HCT116 (cell line): Measurements from ENCODE around the gene DAPK2. TPM values are rescaled to one million over a fixed set of nuclear protein-coding genes. Genes with fewer than 3 reads are reported as not detected.

Experiments used
- ATAC-seq: fragments of 200-7000 bp; cut with Tn5 transposase; 2 replicates; pipeline ENCODE4 v1.9.1; 2020; ENCODE audit warnings: mild to moderate bottlenecking, moderate library complexity
- BruUV-seq: library from RNA; stranded (reverse); fragments of 400-500 nt; replicated peaks from 2 replicates; lab custom pipeline; 2021; lab: Mats Ljungman, UMichigan
- CTCF ChIA-PET: fragments of 300-600 bp; sonication (Branson Sonifier 250); formaldehyde crosslinking; loops from one replicate; lab custom pipeline; 2021; ENCODE audit warnings: antibody characterized with exemption; lab: Charles Lee
- POLR2A ChIA-PET: fragments of 300-600, 350-600 bp; sonication (Branson Sonifier 250); formaldehyde crosslinking; loops from one replicate; lab custom pipeline; 2021; ENCODE audit warnings: antibody characterized with exemption; lab: Charles Lee
- RAD21 ChIA-PET, 2 experiments: fragments of 300-600 bp; sonication (Branson Sonifier 250); formaldehyde crosslinking; loops; one replicate each; lab custom pipeline; 2023; ENCODE audit warnings: low total read pairs in 2 of 2; ENCODE audit not compliant: uncharacterized antibody in 2 of 2, unreplicated experiment in 2 of 2, low non-redundant PET in 1 of 2; lab: Charles Lee
- DNase-seq: peaks from one replicate; pipeline ENCODE4 v3.0.0-alpha.2; 2010; ENCODE audit warnings: low read depth, low spot score
- H2AFZ ChIP-seq: fragments of 200-600 bp; shearing (Covaris generic), sonication (generic); 2 replicates; pipeline ENCODE4 v1.6.1; 2017; ENCODE audit warnings: low read depth, mixed run types, mixed read lengths, antibody characterized with exemption, low read length; ENCODE audit not compliant: poor library complexity, severe bottlenecking
- H3K27ac ChIP-seq: 2 replicates; pipeline ENCODE4 v1.5.1; 2012; ENCODE audit warnings: low read depth, low read length
- H3K27me3 ChIP-seq: fragments of 200-600 bp; sonication (generic); 2 replicates; pipeline ENCODE4 v1.6.1; 2016; ENCODE audit warnings: mixed run types, low read length, mixed read lengths; ENCODE audit not compliant: insufficient read depth
- H3K36me3 ChIP-seq, 2 experiments: fragments of 200-500 bp in 1 of 2; fragments of 200-600 bp in 1 of 2; sonication (Bioruptor generic) in 1 of 2; sonication (generic) in 1 of 2; 2 replicates each; pipeline versions ENCODE4 v1.5.1 to v1.6.1; 2014 to 2016; ENCODE audit warnings: low read length in 2 of 2, inconsistent platforms in 1 of 2, mixed read lengths in 1 of 2, mixed run types in 1 of 2; ENCODE audit not compliant: insufficient read depth in 2 of 2, control insufficient read depth in 1 of 2
- H3K4me1 ChIP-seq, 2 experiments: fragments of 200-600 bp in 1 of 2; sonication (generic) in 1 of 2; 2 replicates each; pipeline versions ENCODE4 v1.5.1 to v1.6.1; 2012 to 2017; ENCODE audit warnings: low read length in 2 of 2, inconsistent platforms in 1 of 2, mild to moderate bottlenecking in 1 of 2, mixed read lengths in 1 of 2, mixed run types in 1 of 2, moderate library complexity in 1 of 2; ENCODE audit not compliant: insufficient read depth in 2 of 2, control insufficient read depth in 1 of 2
- H3K4me2 ChIP-seq: fragments of 200-600 bp; sonication (generic); 2 replicates; pipeline ENCODE4 v1.6.1; 2017; ENCODE audit warnings: mixed run types, low read length, mixed read lengths
- H3K4me3 ChIP-seq, 2 experiments: fragments of 200-600 bp in 1 of 2; sonication (generic) in 1 of 2; replicated peaks in 1 of 2; 2 replicates each; pipeline ENCODE4 v1.5.1; 2011 to 2016; ENCODE audit warnings: low read length in 2 of 2, control low read depth in 1 of 2, low read depth in 1 of 2, mild to moderate bottlenecking in 1 of 2, mixed read lengths in 1 of 2, mixed run types in 1 of 2
- H3K79me2 ChIP-seq: fragments of 200-600 bp; sonication (generic); 2 replicates; pipeline ENCODE4 v1.6.1; 2017; ENCODE audit warnings: mild to moderate bottlenecking, mixed run types, low read length, moderate library complexity, mixed read lengths; ENCODE audit not compliant: insufficient read depth
- H3K9ac ChIP-seq: fragments of 200-600 bp; sonication (generic); 2 replicates; pipeline ENCODE4 v1.6.1; 2016; ENCODE audit warnings: low read length, mixed read lengths
- H3K9me2 ChIP-seq: fragments of 200-600 bp; sonication (generic), shearing (Covaris generic); 2 replicates; pipeline ENCODE4 v1.6.1; 2017; ENCODE audit warnings: mixed run types, mild to moderate bottlenecking, moderate library complexity; ENCODE audit not compliant: insufficient read depth
- H3K9me3 ChIP-seq, 2 experiments: fragments of 200-500 bp in 1 of 2; fragments of 200-600 bp in 1 of 2; sonication (Bioruptor generic) in 1 of 2; sonication (generic) in 1 of 2; 2 replicates each; pipeline ENCODE4 v1.6.1; 2014 to 2017; ENCODE audit warnings: low read length in 2 of 2, mixed read lengths in 2 of 2, inconsistent platforms in 1 of 2, low read depth in 1 of 2, mild to moderate bottlenecking in 1 of 2, mixed run types in 1 of 2, moderate library complexity in 1 of 2; ENCODE audit not compliant: control insufficient read depth in 1 of 2, insufficient read depth in 1 of 2
- H4K20me1 ChIP-seq: fragments of 200-600 bp; sonication (generic), shearing (Covaris generic); 2 replicates; pipeline ENCODE4 v1.6.1; 2017; ENCODE audit warnings: mixed run types, mild to moderate bottlenecking, moderate library complexity; ENCODE audit not compliant: insufficient read depth
- CBX3 ChIP-seq: IDR thresholded peaks from 2 replicates; pipeline ENCODE4 v1.6.1; 2012; ENCODE audit warnings: low read depth
- CTCF ChIP-seq, 3 experiments: fragments of 200-600 bp in 1 of 3; sonication (generic) in 1 of 3; IDR thresholded peaks in 2 of 3; conservative IDR thresholded peaks in 1 of 3; 2 replicates each; pipeline ENCODE4 v1.5.1; 2012 to 2017; ENCODE audit warnings: low read depth in 2 of 3, low read length in 2 of 3, antibody characterized with exemption in 1 of 3, borderline replicate concordance in 1 of 3, control low read depth in 1 of 3, mild to moderate bottlenecking in 1 of 3, mixed read lengths in 1 of 3, mixed run types in 1 of 3, moderate library complexity in 1 of 3; ENCODE audit not compliant: insufficient read depth in 1 of 3
- EGR1 ChIP-seq: IDR thresholded peaks from 2 replicates; pipeline ENCODE4 v1.6.1; 2012; ENCODE audit warnings: low read depth
- EZH2 ChIP-seq: fragments of 200-600 bp; sonication (generic); IDR thresholded peaks from 2 replicates; pipeline ENCODE4 v1.6.1; 2017; ENCODE audit warnings: antibody characterized with exemption, mixed run types
- FOSL1 ChIP-seq: IDR thresholded peaks from 2 replicates; pipeline ENCODE4 v1.6.1; 2012; ENCODE audit warnings: low read depth
- POLR2AphosphoS5 ChIP-seq: IDR thresholded peaks from 2 replicates; pipeline ENCODE4 v1.6.1; 2011; ENCODE audit warnings: mild to moderate bottlenecking, low read depth, low read length, moderate library complexity
- RAD21 ChIP-seq: IDR thresholded peaks from 2 replicates; pipeline ENCODE4 v1.6.1; 2012; ENCODE audit warnings: low read depth, mild to moderate bottlenecking
- REST ChIP-seq: IDR thresholded peaks from 2 replicates; pipeline ENCODE4 v1.6.1; 2012; ENCODE audit warnings: low read depth
- SIN3A ChIP-seq: IDR thresholded peaks from 2 replicates; pipeline ENCODE4 v1.6.1; 2012; ENCODE audit warnings: low read depth
- SRF ChIP-seq: IDR thresholded peaks from 2 replicates; pipeline ENCODE4 v1.6.1; 2012; ENCODE audit warnings: low read depth
- YY1 ChIP-seq: IDR thresholded peaks from 2 replicates; pipeline ENCODE4 v1.6.1; 2011; ENCODE audit warnings: low read length, low read depth, moderate library complexity, mild to moderate bottlenecking; ENCODE audit not compliant: insufficient replicate concordance; ENCODE audit errors: extremely low read depth
- ZBTB33 ChIP-seq: IDR thresholded peaks from 2 replicates; pipeline ENCODE4 v1.6.1; 2011; ENCODE audit warnings: mild to moderate bottlenecking, low read length, moderate library complexity; ENCODE audit not compliant: insufficient replicate concordance; ENCODE audit errors: extremely low read depth
- ZFX ChIP-seq: fragments of 450-650 bp; IDR thresholded peaks from 2 replicates; pipeline ENCODE4 v1.6.1; 2017
- intact Hi-C: fragments of 100-400 bp; cut with micrococcal nuclease; formaldehyde crosslinking; loops from 2 replicates; pipeline ENCODE4 v1.10.0; 2022
- total RNA-seq: library from RNA; stranded (reverse); gene quantifications from one replicate; pipeline ENCODE4 v1.2.1, GENCODE V29; 2021; ENCODE audit not compliant: unreplicated experiment

The DAPK2 gene
- total RNA-seq, 1 experiment from 2014 or later: 4.8 TPM

GRCh38 chr15:63986751-63987341 lies 59.4 kb downstream of the DAPK2 start:
- ChIA-PET POLR2A (no interaction called here), CTCF (no interaction called here)
- no peak overlapping the region for H3K4me2 ChIP-seq
- DNase-seq: no peak
- intact Hi-C loops: no loop called here
- no peaks in the 10 kb centered on the region for H3K9me2 ChIP-seq
- H3K36me3 ChIP-seq: no peaks in the 10 kb centered on the region
- H2AFZ ChIP-seq: no peak overlapping the region
- H3K27me3 ChIP-seq: no peaks in the 10 kb centered on the region
- H3K79me2 ChIP-seq: no peaks in the 10 kb centered on the region
- TF ChIP-seq YY1 (no peak), ZFX (no peak), POLR2AphosphoS5 (no peak), EZH2 (no peak), EGR1 (no peak)
- TF ChIP-seq, all 23 proteins: peak for 0
- H3K9ac ChIP-seq: no peak overlapping the region
- BruUV-seq: no TSS peak
- ATAC-seq: no peak
- H3K9me3 ChIP-seq: no peaks in the 10 kb centered on the region
- no peak overlapping the region for H3K27ac ChIP-seq
- H3K4me1 ChIP-seq: no peaks in the 10 kb centered on the region
- no peaks in the 10 kb centered on the region for H4K20me1 ChIP-seq
- RAD21 ChIA-PET: no interaction called here
- H3K4me3 ChIP-seq: no peak overlapping the region

- ATAC-seq: no peak
- ChIA-PET CTCF (no interaction called here), RAD21 (no interaction called here), POLR2A (no interaction called here)
- no peak for DNase-seq
- no peaks in the 10 kb centered on the region for H3K79me2 ChIP-seq
- H3K9me2 ChIP-seq: no peaks in the 10 kb centered on the region
- H3K9ac ChIP-seq: no peak overlapping the region
- no peaks in the 10 kb centered on the region for H3K27me3 ChIP-seq
- H2AFZ ChIP-seq: no peak overlapping the region
- H3K4me2 ChIP-seq: no peak overlapping the region
- H3K4me1 ChIP-seq: no peaks in the 10 kb centered on the region
- BruUV-seq: no TSS peak
- H3K27ac ChIP-seq: no peak overlapping the region
- no peaks in the 10 kb centered on the region for H3K9me3 ChIP-seq
- intact Hi-C loops: no loop called here
- H3K4me3 ChIP-seq: no peak overlapping the region
- H3K36me3 ChIP-seq: no peaks in the 10 kb centered on the region
- H4K20me1 ChIP-seq: no peaks in the 10 kb centered on the region
- no peak for TF ChIP-seq FOSL1
- no peak for TF ChIP-seq CBX3
- TF ChIP-seq SRF: no peak
- no peak for TF ChIP-seq ZBTB33
- TF ChIP-seq SIN3A: no peak
- TF ChIP-seq RAD21: no peak
- no peak for TF ChIP-seq EZH2
- TF ChIP-seq REST: no peak
- no peak for TF ChIP-seq CTCF (IDR thresholded peaks at IDR 0.05 in 2 of 3, conservative IDR thresholded peaks at IDR 0.05 in 1 of 3; ENCODE audit: borderline replicate concordance in 1 of 3, insufficient read depth in 1 of 3, low read depth in 2 of 3, low read length in 2 of 3)
- no peak for TF ChIP-seq POLR2AphosphoS5
These were observed 60.1 kb downstream of the DAPK2 start for GRCh38 chr15:63986185-63986680.
